ENCODE data around the gene MXRA7.
A peak's percentile ranks its signal among the peaks of the same experiment; 100 is the strongest.

The MXRA7 gene

DNA sequence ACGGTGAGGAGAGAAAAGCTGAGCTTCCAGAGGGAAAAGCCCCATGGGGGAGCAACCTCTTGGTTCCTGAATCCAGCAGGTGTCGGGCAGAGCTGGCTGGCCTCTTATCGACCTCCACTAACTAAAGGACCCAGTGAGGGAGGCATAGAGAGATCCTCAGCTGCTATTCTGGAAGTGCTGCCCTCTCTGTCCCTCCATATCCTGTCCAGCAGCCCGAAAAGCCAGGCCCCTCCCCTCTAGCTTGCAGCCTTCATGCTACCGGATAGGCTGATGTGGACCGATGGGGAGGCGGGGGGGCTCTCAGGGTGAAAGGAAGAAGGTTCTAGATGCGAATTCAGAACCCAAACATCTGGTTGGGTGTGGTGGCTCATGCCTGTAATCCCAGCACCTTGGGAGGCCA is 24.9 kb downstream of the MXRA7 start:
- Histone ChIP-seq H3K4me3 (no peak overlapping the region), H3K4me1 (peaks cover 6 to 66% (median 49%) of the 10 kb centered on the region in 4 donors), H3K9me3 (no peaks in the 10 kb centered on the region), H3K27me3 (no peaks in the 10 kb centered on the region), H3K27ac (peak overlapping the region; percentile 84 to 89), H3K36me3 (peaks cover 28 to 46% (median 35%) of the 10 kb centered on the region in 3 donors)
- intact Hi-C loops (cut with DNase I; ENCODE audit: low total_unique reads): no loop called here
- TF ChIP-seq CTCF (IDR thresholded peaks at IDR 0.05): no peak
- no peak for DNase-seq

GRCh38 chr17:76685366-76685765 is 25.4 kb downstream of the MXRA7 start:
- intact Hi-C loops (cut with DNase I; ENCODE audit: low total_unique reads): no loop called here
- H3K36me3 ChIP-seq: peaks cover 28 to 50% (median 40%) of the 10 kb centered on the region in 3 donors
- TF ChIP-seq CTCF (IDR thresholded peaks at IDR 0.05): no peak
- peak overlapping the region in 1 of 2 donors; percentile 89 for H3K27ac ChIP-seq
- DNase-seq: no peak
- peaks cover 6 to 61% (median 46%) of the 10 kb centered on the region in 4 donors for H3K4me1 ChIP-seq
- H3K4me3 ChIP-seq: no peak overlapping the region
- no peaks in the 10 kb centered on the region for H3K27me3 ChIP-seq
- no peaks in the 10 kb centered on the region for H3K9me3 ChIP-seq

DNA sequence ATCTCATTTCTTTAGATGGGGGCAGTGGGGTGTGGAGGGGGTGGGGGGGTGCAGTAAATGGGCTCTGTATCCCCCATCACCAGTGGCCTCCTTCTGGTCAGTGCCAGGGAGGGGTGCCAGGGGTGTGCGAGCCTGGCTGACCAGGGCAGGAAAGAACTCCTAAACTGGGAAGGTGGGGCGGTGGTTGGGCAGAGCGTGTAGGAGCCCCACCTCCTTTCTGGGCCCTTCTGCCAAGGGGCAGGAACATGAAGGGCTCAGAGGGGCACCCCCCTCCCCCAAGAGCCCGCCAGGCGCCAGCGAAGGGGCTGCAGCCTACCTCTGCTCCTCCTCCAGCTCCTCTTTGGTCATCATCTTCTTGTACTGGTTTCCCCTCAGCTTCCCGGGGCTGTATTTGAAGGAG is 26.0 kb downstream of the MXRA7 start:
- intact Hi-C loops (cut with DNase I; ENCODE audit: low total_unique reads): no loop called here
- DNase-seq: no peak
- Histone ChIP-seq H3K4me1 (peaks cover 6 to 61% (median 43%) of the 10 kb centered on the region in 4 donors), H3K27me3 (no peaks in the 10 kb centered on the region), H3K27ac (peak overlapping the region in 1 of 2 donors; percentile 89), H3K4me3 (no peak overlapping the region), H3K9me3 (no peaks in the 10 kb centered on the region), H3K36me3 (peaks cover 28 to 53% (median 42%) of the 10 kb centered on the region in 3 donors)
- no peak for TF ChIP-seq CTCF (IDR thresholded peaks at IDR 0.05)

GRCh38 chr17:76683921-76684745 is 26.6 kb downstream of the MXRA7 start:
- Histone ChIP-seq H3K36me3 (peaks cover 28 to 53% (median 43%) of the 10 kb centered on the region in 3 donors), H3K9me3 (no peaks in the 10 kb centered on the region), H3K27ac (peak overlapping the region in 1 of 2 donors; percentile 89), H3K4me1 (peaks cover 6 to 55% (median 38%) of the 10 kb centered on the region in 4 donors), H3K27me3 (no peaks in the 10 kb centered on the region), H3K4me3 (no peak overlapping the region)
- intact Hi-C loops (cut with DNase I; ENCODE audit: low total_unique reads): no loop called here
- no peak for DNase-seq
- TF ChIP-seq CTCF (IDR thresholded peaks at IDR 0.05): no peak

GRCh38 chr17:76683011-76683755 is 27.6 kb downstream of the MXRA7 start:
- Histone ChIP-seq H3K4me1 (peaks cover 2 to 45% (median 28%) of the 10 kb centered on the region in 4 donors), H3K36me3 (peaks cover 28 to 61% (median 52%) of the 10 kb centered on the region in 3 donors), H3K4me3 (no peak overlapping the region), H3K27ac (peak overlapping the region in 1 of 2 donors; percentile 49), H3K27me3 (no peaks in the 10 kb centered on the region), H3K9me3 (no peaks in the 10 kb centered on the region)
- intact Hi-C loops (cut with DNase I; ENCODE audit: low total_unique reads): no loop called here
- no peak for TF ChIP-seq CTCF (IDR thresholded peaks at IDR 0.05)
- DNase-seq: no peak

Data from tibial artery (tissue), 4 donors.